Pancreas (tissue), 10 donors: ENCODE measurements around the gene MMP3. TPM values are rescaled to one million over a fixed set of nuclear protein-coding genes. Genes with fewer than 3 reads are reported as not detected.

Source experiments
- ATAC-seq, 4 donors: fragments of 200-7000 bp; cut with Tn5 transposase; one replicate each; pipeline versions ENCODE4 v1.8.0 to v1.9.1; 2020; ENCODE audit warnings: mild to moderate bottlenecking in 4 of 4, moderate library complexity in 4 of 4
- DNase-seq, 6 donors: peaks; one replicate each; pipeline ENCODE4 v3.0.0-alpha.2; 2020
- FAIRE-seq: peaks from 2 replicates; lab custom pipeline; 2012; peaks lifted over from hg19 to GRCh38; lab: Jason Lieb, UNC
- H3K27ac ChIP-seq, 4 donors: fragments of 200-600 bp; sonication (generic); 1 replicate in 3 of 4; 2 replicates in 1 of 4; pipeline versions ENCODE4 v1.5.0 to v1.8.0; 2020
- H3K27me3 ChIP-seq, 4 donors: fragments of 200-600 bp; one replicate each; pipeline ENCODE4 v1.8.0; 2021
- H3K36me3 ChIP-seq, 3 donors: fragments of 200-600 bp; sonication (generic) in 1 of 3; one replicate each; pipeline versions ENCODE4 v1.5.0 to v1.8.0; 2020 to 2021
- H3K4me1 ChIP-seq, 3 donors: fragments of 200-600 bp; one replicate each; pipeline ENCODE4 v1.8.0; 2021
- H3K4me3 ChIP-seq, 4 donors: fragments of 200-600 bp; sonication (generic) in 2 of 4; one replicate each; pipeline versions ENCODE4 v1.5.0 to v1.8.0; 2020 to 2021
- H3K9me3 ChIP-seq, 4 donors: fragments of 200-600 bp; one replicate each; pipeline ENCODE4 v1.8.0; 2021
- WGBS, 2 donors: extraction: QIAGEN DNeasy Blood & Tissue Kit; methylation state at CpG; one replicate each; pipeline ENCODE4 v1.1.7; 2013; 5-methylcytosine and 5-hydroxymethylcytosine counted together
- intact Hi-C, 3 donors: fragments of 100-400 bp; cut with DNase I; formaldehyde crosslinking; loops; one replicate each; pipeline versions ENCODE4 v1.11.1 to v1.14.2; 2022
- polyA plus RNA-seq, 2 donors: library from polyadenylated mRNA; stranded (reverse); fragments of 200-250 nt; gene quantifications; one replicate each; pipeline ENCODE4 v1.2.3, GENCODE V29; 2013
- total RNA-seq, 6 donors: library from RNA; stranded (reverse); fragmentation: NEBNext Ultra II Directional in 4 of 6; extraction: Animal tissue kit (Norgen Biotek cat#: 25700) in 4 of 6; gene quantifications; one replicate each; pipeline versions ENCODE4 v1.2.1 to v1.2.4, GENCODE V29; 2021 to 2023
- TF ChIP-seq, protein P1 (sequence below), 4 donors: fragments of 200-600 bp; sonication (generic) in 3 of 4; IDR thresholded peaks; one replicate each; pipeline versions ENCODE4 v1.5.0 to v1.8.0; 2021; ENCODE audit warnings: antibody characterized with exemption in 4 of 4
- donor health status: healthy with polysubstance abuse.
- donor health status: DM: no; HTN: no; CAD: no; lungs with moderate emphysema.
- donor health status: DM: no; HTN: no; CAD: no.
- donor health status: control.
- donor health status: control.
- donor health status: Bipolar disorder and iron deficiency.
- donor health status: DM: yes; HTN: yes; CAD: no.
- donor health status: DM: no; HTN: no; CAD: no.
- donor health status: DM: no; HTN: no; CAD: no.
- donor health status: DM: yes; HTN: yes; CAD: no.

MMP3 gene
- total and polyA plus RNA-seq, 8 donors = 0.05 to 0.16 TPM; not detected in 6

DNA sequence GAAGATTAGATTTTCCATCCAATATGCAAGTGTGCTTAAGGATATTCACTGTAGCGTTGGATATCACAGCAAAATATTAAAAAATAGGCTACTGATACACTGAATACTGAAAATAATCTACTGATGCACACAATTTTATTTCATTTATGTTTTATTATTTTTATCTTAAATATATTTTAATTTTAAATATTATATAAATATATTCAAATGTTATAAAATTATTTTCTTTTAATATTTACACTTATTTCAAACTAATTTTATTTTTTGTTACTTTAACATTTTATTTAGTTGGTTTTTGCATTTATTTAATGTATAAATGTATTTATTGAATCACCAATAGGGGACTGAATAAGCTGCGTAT, 12.3 kb downstream of the MMP3 start:
- TF ChIP-seq, protein P1, sequence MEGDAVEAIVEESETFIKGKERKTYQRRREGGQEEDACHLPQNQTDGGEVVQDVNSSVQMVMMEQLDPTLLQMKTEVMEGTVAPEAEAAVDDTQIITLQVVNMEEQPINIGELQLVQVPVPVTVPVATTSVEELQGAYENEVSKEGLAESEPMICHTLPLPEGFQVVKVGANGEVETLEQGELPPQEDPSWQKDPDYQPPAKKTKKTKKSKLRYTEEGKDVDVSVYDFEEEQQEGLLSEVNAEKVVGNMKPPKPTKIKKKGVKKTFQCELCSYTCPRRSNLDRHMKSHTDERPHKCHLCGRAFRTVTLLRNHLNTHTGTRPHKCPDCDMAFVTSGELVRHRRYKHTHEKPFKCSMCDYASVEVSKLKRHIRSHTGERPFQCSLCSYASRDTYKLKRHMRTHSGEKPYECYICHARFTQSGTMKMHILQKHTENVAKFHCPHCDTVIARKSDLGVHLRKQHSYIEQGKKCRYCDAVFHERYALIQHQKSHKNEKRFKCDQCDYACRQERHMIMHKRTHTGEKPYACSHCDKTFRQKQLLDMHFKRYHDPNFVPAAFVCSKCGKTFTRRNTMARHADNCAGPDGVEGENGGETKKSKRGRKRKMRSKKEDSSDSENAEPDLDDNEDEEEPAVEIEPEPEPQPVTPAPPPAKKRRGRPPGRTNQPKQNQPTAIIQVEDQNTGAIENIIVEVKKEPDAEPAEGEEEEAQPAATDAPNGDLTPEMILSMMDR (IDR thresholded peaks at IDR 0.05) = peak in 1 of 4 donors; percentile 15

DNA sequence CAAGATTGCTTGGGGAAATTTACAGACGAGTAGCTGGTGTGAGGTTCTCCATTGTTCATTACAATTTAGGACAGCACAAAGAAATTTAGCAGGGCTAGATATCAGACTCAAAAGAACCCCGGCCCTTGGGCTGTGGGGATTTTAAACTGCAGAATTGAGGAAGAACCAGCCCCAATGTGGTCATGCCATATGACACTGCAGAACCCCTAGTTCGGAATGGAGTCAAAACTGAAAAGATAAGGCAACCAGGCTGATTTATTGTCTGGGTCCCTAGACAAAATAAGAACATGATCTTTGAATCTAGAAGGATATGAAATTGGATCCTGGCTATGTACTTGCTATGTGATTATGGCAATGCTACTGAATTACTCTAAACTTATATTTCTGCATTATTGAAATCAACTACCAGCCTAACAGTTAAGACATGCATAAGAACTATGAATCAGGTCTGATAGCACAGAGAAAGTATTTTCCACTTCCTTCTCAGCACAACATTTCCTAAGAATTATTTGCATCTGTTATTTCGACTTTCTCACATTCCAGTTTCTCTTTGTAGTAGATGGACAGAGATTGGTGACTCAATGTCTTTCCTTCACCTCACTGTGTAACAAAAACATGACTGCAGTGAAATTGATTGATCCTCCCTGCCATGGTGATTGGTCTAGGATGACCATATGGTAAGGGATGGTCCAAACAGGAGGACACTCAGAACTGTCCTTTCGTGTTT, 13.2 kb downstream of the MMP3 start:
- H3K4me3 ChIP-seq = no peak overlapping the region
- intact Hi-C loops = no loop called here

More for the DNA sequence above, 12.3 kb downstream of the MMP3 start:
- no peaks in the 10 kb centered on the region for H3K36me3 ChIP-seq
- no peaks in the 10 kb centered on the region for H3K27me3 ChIP-seq
- no peak overlapping the region for H3K27ac ChIP-seq
- no peak for ATAC-seq
- 43 to 54% methylated on average over 2 of the region's 2 CpGs for WGBS, 2 donors
- H3K4me1 ChIP-seq = no peaks in the 10 kb centered on the region
- no peak for DNase-seq
- H3K9me3 ChIP-seq = no peaks in the 10 kb centered on the region
- peak; percentile 65 for FAIRE-seq
- intact Hi-C loops = no loop called here
- H3K4me3 ChIP-seq = no peak overlapping the region

DNA sequence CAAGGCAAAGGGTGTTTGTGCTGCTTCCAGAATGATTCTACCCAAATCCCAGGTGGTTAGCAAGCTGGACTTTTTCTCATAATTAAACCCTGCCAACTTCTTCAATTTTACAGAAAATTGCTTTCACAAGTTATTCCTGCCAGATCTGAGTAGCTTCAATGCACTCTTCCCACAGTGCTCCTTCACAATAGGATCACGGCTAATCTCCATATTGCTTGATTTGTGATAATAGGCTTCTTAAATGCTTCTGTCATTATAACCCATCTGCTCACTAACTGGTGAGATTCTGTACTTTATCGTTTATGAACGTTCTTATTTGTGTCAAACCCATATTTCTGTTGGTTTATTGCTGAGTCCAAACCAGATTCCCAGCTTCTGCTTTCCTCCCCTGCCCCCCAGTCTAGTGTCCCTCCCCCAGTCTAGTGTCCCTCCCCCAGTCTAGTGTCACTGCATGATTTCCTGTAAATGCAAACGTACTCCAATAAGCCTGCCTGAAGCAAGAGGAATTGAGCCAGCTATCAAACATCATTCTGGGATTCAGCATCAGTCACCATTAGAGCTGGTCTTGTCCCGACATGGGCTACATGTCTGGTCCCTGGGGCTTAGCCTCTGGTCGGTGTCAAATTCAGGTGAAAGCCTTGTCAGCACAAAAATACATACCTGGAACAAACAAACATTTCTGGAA, 14.0 kb downstream of the MMP3 start:
- H3K27ac ChIP-seq = no peak overlapping the region
- H3K4me3 ChIP-seq = no peak overlapping the region
- no peaks in the 10 kb centered on the region for H3K27me3 ChIP-seq
- ATAC-seq (peak in 1 of 4 donors; percentile 29), DNase-seq (no peak), FAIRE-seq (no peak)
- intact Hi-C loops = no loop called here
- no peaks in the 10 kb centered on the region for H3K9me3 ChIP-seq
- TF ChIP-seq, protein P1 (IDR thresholded peaks at IDR 0.05) = no peak
- no peaks in the 10 kb centered on the region for H3K4me1 ChIP-seq
- H3K36me3 ChIP-seq = no peaks in the 10 kb centered on the region
- 57 to 68% methylated on average over 6 of the region's 6 CpGs for WGBS, 2 donors

More for the DNA sequence above, 13.2 kb downstream of the MMP3 start:
- TF ChIP-seq, protein P1 (IDR thresholded peaks at IDR 0.05) = no peak
- Histone ChIP-seq H3K4me1 (no peaks in the 10 kb centered on the region), H3K9me3 (no peaks in the 10 kb centered on the region), H3K27ac (no peak overlapping the region), H3K27me3 (no peaks in the 10 kb centered on the region), H3K36me3 (no peaks in the 10 kb centered on the region)
- FAIRE-seq = no peak
- no peak for DNase-seq
- no peak for ATAC-seq
- WGBS, 2 donors = 45 to 62% methylated on average over 5 of the region's 5 CpGs

DNA sequence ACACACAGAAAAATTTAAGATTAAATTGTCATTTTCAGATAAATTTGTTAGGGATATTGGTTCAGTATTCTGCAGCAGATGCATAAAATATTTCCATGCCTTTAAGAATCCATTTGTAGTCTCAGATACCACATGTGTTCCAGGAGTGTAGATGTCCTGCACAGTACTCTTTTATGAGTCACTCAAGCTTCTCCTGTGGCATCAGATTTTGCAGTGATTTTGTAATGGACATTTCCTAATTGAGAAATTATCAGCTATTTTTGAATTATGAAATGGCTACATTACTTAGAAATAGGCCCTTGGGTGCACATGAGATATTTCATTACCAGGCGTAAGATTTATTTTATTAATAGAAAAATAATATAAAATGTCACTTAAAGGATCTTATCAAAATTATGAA, 18.9 kb downstream of the MMP3 start:
- Histone ChIP-seq H3K27ac (no peak overlapping the region), H3K4me1 (no peaks in the 10 kb centered on the region), H3K36me3 (no peaks in the 10 kb centered on the region), H3K27me3 (no peaks in the 10 kb centered on the region), H3K9me3 (no peaks in the 10 kb centered on the region), H3K4me3 (no peak overlapping the region)
- FAIRE-seq (no peak), DNase-seq (no peak), ATAC-seq (no peak)
- intact Hi-C loops = no loop called here
- 90 to 92% methylated on average over 1 of the region's 1 CpG for WGBS, 2 donors
- TF ChIP-seq, protein P1 (IDR thresholded peaks at IDR 0.05) = no peak

DNA sequence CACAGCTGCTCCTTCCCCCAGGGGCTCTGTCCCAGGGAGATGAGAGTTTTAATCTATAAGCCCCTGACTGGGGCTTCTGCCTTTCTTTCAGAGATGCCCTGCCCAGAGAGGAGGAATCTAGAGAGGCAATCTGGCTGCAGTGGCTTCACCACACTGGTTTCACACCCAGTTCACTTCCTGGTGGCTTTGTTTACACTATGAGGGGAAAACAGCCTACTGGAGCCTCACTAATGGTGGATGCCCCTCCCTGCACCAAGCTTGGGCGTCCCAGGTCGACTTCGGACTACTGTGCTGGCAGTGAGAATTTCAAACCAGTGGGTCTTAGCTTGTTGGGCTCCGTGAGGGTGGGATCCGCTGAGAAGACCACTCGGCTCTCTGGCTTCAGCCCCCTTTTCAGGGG, 23.9 kb downstream of the MMP3 start:
- H3K27ac ChIP-seq = no peak overlapping the region
- H3K36me3 ChIP-seq = no peaks in the 10 kb centered on the region
- no peak overlapping the region for H3K4me3 ChIP-seq
- WGBS, 2 donors = 51 to 70% methylated on average over 6 of the region's 6 CpGs
- ATAC-seq (no peak), DNase-seq (no peak), FAIRE-seq (no peak)
- H3K4me1 ChIP-seq = no peaks in the 10 kb centered on the region
- H3K27me3 ChIP-seq = no peaks in the 10 kb centered on the region
- TF ChIP-seq, protein P1 (IDR thresholded peaks at IDR 0.05) = no peak
- H3K9me3 ChIP-seq = no peaks in the 10 kb centered on the region
- intact Hi-C loops = no loop called here
